ENCODE measurements around the gene SH3RF3.

SH3RF3 gene

GRCh38 chr2:109456776-109457175, 327.8 kb downstream of the SH3RF3 start:
- no peak for DNase-seq

GRCh38 chr2:109457366-109457765, 328.4 kb downstream of the SH3RF3 start:
- DNase-seq: peak; percentile 63

- peak; percentile 78 for DNase-seq
Observed at GRCh38 chr2:109457794-109458193, 328.8 kb downstream of the SH3RF3 start.

GRCh38 chr2:109458512-109458911, 329.5 kb downstream of the SH3RF3 start:
- DNase-seq: no peak

GRCh38 chr2:109459485-109459884, 330.5 kb downstream of the SH3RF3 start:
- peak; percentile 99 for DNase-seq

- DNase-seq: peak; percentile 45
Observed at GRCh38 chr2:109460553-109461324, 331.7 kb downstream of the SH3RF3 start.

GRCh38 chr2:109463236-109463635, 334.2 kb downstream of the SH3RF3 start:
- DNase-seq: no peak

- DNase-seq: no peak
Observed at GRCh38 chr2:109463891-109464290, 334.9 kb downstream of the SH3RF3 start.

- peak; percentile 99 for DNase-seq
Observed at GRCh38 chr2:109466674-109467575, 337.9 kb downstream of the SH3RF3 start.

- peak; percentile 51 for DNase-seq
Observed at GRCh38 chr2:109467701-109468100, 338.7 kb downstream of the SH3RF3 start.

- DNase-seq: no peak
Observed at GRCh38 chr2:109468893-109469292, 339.9 kb downstream of the SH3RF3 start.

- no peak for DNase-seq
Observed at GRCh38 chr2:109471658-109472057, 342.7 kb downstream of the SH3RF3 start.

- peak; percentile 35 for DNase-seq
Observed at GRCh38 chr2:109472331-109472959, 343.4 kb downstream of the SH3RF3 start.

- no peak for DNase-seq
Observed at GRCh38 chr2:109472974-109473373, 344.0 kb downstream of the SH3RF3 start.

- no peak for DNase-seq
Observed at GRCh38 chr2:109473616-109474318, 344.8 kb downstream of the SH3RF3 start.

GRCh38 chr2:109474319-109474825, 345.4 kb downstream of the SH3RF3 start:
- no peak for DNase-seq

GRCh38 chr2:109475531-109476210, 346.7 kb downstream of the SH3RF3 start:
- peak; percentile 63 for DNase-seq

- no peak for DNase-seq
Observed at GRCh38 chr2:109476641-109477441, 347.8 kb downstream of the SH3RF3 start.

- DNase-seq: no peak
Observed at GRCh38 chr2:109478906-109479493, 350.0 kb downstream of the SH3RF3 start.

GRCh38 chr2:109479804-109480203, 350.8 kb downstream of the SH3RF3 start:
- DNase-seq: no peak
